ENCODE data around the gene MED9. TPM values are rescaled to one million over a fixed set of nuclear protein-coding genes. Genes with fewer than 3 reads are reported as not detected.

Gene MED9
- total and polyA plus RNA-seq, 4 donors, result 6.4 to 12.5 (median 8.8) TPM

DNA sequence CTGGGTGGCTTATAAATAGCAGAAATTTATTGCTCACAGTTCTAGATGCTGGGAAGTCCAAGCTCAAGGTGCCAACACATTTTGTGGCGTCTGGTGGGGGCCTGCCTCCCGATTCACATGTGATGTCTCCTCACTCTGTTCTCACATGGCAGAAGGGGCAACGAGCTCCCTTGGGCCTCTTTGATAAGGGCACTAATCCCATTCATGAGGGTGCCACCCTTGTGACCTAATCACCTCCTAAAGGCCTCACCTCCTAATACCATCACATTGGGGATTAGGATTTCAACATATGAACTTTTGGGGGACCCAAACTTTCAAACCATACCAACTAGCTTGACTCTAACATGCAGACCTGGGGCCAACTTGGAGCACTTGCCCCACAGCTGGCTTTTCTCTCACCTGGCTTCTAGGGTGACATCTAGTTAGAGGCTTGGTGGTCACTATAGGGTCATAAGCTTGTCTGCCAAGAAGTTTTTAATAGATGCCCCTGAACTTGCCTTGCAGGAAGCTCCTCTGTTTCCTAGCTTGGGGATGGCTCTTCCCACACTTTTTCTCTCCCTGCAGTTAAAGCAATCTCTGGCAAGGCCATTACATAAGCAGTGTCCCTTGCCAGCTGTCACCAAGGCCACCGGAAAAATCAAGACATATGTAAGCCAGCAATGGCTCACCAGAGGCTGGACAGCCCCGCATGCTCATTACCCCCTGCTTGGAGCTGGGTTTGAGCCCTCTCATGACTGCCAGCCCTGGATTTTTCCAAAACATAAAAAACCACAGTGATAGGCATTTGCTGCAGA, 8.4 kb upstream of the MED9 start:
- WGBS, result 60% methylated on average over 5 of the region's 5 CpGs
- Histone ChIP-seq H3K27ac (ENCODE audit: low read depth in 1 of 2, low read length in 2 of 2) (no peak overlapping the region), H3K36me3 (ENCODE audit: control insufficient read depth in 4 of 4, insufficient read depth in 3 of 4, low read depth in 1 of 4, low read length in 3 of 4) (no peaks in the 10 kb centered on the region), H3K4me1 (ENCODE audit: control insufficient read depth in 4 of 4, insufficient read depth in 4 of 4, low read length in 3 of 4) (peaks cover 0 to 5% (median 0%) of the 10 kb centered on the region in 4 donors), H3K9ac (ENCODE audit: low read depth in 1 of 2, low read length in 2 of 2) (no peak overlapping the region), H3K4me3 (ENCODE audit: low read depth in 1 of 3, low read length in 3 of 3) (no peak overlapping the region), H3K27me3 (ENCODE audit: control insufficient read depth in 4 of 4, insufficient read depth in 4 of 4, low read length in 3 of 4) (no peaks in the 10 kb centered on the region), H3K9me3 (ENCODE audit: control insufficient read depth in 4 of 4, low read length in 3 of 4) (no peaks in the 10 kb centered on the region)
- TF ChIP-seq EGR1 (IDR thresholded peaks at IDR 0.05; ENCODE audit: low read depth in 2 of 2), result no peak
- TF ChIP-seq JUND (IDR thresholded peaks at IDR 0.05), result no peak
- TF ChIP-seq FOXA1 (IDR thresholded peaks at IDR 0.05), result no peak
- no peak for TF ChIP-seq HNF4G (IDR thresholded peaks at IDR 0.05)
- DNase-seq (ENCODE audit: low spot score), result no peak

- no peak overlapping the region for H3K27ac ChIP-seq (ENCODE audit: low read depth in 1 of 2, low read length in 2 of 2)
- no peak for DNase-seq (ENCODE audit: low spot score)
- WGBS, result 97% methylated on average over 4 of the region's 4 CpGs
- TF ChIP-seq FOXA2 (IDR thresholded peaks at IDR 0.05) (no peak), HNF4G (IDR thresholded peaks at IDR 0.05) (no peak), GABPA (IDR thresholded peaks at IDR 0.05 in 1 of 2, conservative IDR thresholded peaks at IDR 0.05 in 1 of 2) (no peak), RAD21 (IDR thresholded peaks at IDR 0.05) (no peak), EGR1 (IDR thresholded peaks at IDR 0.05; ENCODE audit: low read depth in 2 of 2) (no peak), REST (IDR thresholded peaks at IDR 0.05) (no peak), SP1 (IDR thresholded peaks at IDR 0.05) (no peak), HNF4A (conservative IDR thresholded peaks at IDR 0.05) (no peak), YY1 (IDR thresholded peaks at IDR 0.05) (no peak), RXRA (IDR thresholded peaks at IDR 0.05) (no peak), FOXA1 (IDR thresholded peaks at IDR 0.05) (no peak), NR2F2 (IDR thresholded peaks at IDR 0.05) (no peak), JUND (IDR thresholded peaks at IDR 0.05) (no peak)
- TF ChIP-seq, protein P1, sequence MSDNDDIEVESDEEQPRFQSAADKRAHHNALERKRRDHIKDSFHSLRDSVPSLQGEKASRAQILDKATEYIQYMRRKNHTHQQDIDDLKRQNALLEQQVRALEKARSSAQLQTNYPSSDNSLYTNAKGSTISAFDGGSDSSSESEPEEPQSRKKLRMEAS (IDR thresholded peaks at IDR 0.05), result no peak
- TF ChIP-seq, protein P2, sequence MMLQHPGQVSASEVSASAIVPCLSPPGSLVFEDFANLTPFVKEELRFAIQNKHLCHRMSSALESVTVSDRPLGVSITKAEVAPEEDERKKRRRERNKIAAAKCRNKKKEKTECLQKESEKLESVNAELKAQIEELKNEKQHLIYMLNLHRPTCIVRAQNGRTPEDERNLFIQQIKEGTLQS (IDR thresholded peaks at IDR 0.05), result no peak
- no peak overlapping the region for H3K9ac ChIP-seq (ENCODE audit: low read depth in 1 of 2, low read length in 2 of 2)
- H3K27me3 ChIP-seq (ENCODE audit: control insufficient read depth in 4 of 4, insufficient read depth in 4 of 4, low read length in 3 of 4), result no peaks in the 10 kb centered on the region
- H3K9me3 ChIP-seq (ENCODE audit: control insufficient read depth in 4 of 4, low read length in 3 of 4), result no peaks in the 10 kb centered on the region
- H3K36me3 ChIP-seq (ENCODE audit: control insufficient read depth in 4 of 4, insufficient read depth in 3 of 4, low read depth in 1 of 4, low read length in 3 of 4), result no peaks in the 10 kb centered on the region
- H3K4me3 ChIP-seq (ENCODE audit: low read depth in 1 of 3, low read length in 3 of 3), result no peak overlapping the region
- peaks cover 0 to 5% (median 0%) of the 10 kb centered on the region in 4 donors for H3K4me1 ChIP-seq (ENCODE audit: control insufficient read depth in 4 of 4, insufficient read depth in 4 of 4, low read length in 3 of 4)
Observed at GRCh38 chr17:17469358-17469757, 7.4 kb upstream of the MED9 start.

Data from liver (tissue), 9 donors.